GM12874 (cell line): ENCODE results near the gene CNTN5.

Experiments
- CTCF ChIP-seq: IDR thresholded peaks from 2 replicates; pipeline ENCODE4 v1.5.1; 2011; ENCODE audit warnings: low read depth, mild to moderate bottlenecking, control low read depth, low read length, moderate library complexity; ENCODE audit not compliant: insufficient read depth

CNTN5 gene

DNA sequence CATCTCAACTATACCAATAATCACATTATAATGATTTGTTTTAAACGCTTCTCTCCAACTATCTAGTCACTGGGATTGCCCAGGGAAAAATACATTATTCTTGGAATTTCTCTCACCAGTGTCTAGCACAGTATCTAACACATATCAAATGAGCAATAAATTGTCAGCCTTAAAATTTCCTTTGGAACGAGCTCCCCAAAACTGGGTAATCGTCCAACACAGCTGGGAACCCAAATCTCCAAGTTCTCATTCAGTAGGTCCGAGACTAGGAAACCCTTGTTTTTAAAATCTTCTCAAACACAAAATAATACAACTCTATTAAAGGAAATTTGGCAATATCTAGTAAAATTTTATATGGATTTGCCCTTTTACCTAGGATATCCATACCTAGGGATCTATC is 1338.5 kb downstream of the CNTN5 start:
- no peak for TF ChIP-seq CTCF

- no peak for TF ChIP-seq CTCF
These were observed 1347.1 kb downstream of the CNTN5 start for GRCh38 chr11:100367892-100368291.

- TF ChIP-seq CTCF: no peak
These were observed 1362.7 kb downstream of the CNTN5 start for GRCh38 chr11:100383357-100383865.

- TF ChIP-seq CTCF: no peak
These were observed 1375.5 kb downstream of the CNTN5 start for GRCh38 chr11:100396266-100396665.

GRCh38 chr11:100397401-100397800 is 1376.7 kb downstream of the CNTN5 start:
- TF ChIP-seq CTCF: no peak

DNA sequence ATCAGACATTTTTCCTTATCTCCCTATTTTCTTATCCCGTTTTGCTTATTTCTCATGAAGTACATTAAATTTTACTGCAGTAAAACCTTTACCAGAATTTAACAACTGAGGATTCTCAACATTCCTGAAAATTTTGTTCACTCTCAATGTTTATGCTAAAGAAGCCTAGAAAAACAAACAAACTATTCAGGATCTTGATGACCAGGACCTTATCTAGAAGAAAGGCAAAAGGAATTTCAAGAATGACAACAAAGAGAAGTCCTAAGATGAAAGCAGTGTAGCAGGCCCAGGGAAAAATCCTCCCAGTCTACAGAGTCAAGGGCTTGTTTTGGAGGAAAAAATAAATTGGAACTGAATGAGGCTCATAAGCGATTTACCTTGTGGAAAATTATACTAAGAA is 1383.1 kb downstream of the CNTN5 start:
- no peak for TF ChIP-seq CTCF

DNA sequence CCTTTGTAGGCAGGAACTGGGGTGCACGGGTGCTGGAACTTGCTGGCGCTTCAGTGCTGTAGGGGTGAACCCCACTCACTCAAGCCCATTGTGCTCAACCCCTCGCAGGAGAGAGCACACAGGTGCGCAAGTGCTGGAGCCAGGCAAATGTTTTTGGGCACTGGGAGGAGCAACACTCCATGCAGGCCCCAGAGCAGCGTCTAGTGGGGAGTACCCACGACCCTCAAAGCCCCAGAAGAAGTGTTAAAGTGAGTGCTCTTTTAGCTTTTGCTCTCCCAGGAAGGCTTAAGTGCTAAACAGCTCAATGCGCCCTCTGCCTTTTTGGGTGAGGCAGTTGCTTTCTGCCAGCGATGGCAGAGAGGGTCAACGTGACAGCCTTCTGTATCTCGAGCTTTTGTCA is 1384.2 kb downstream of the CNTN5 start:
- TF ChIP-seq CTCF: no peak
